Osteoblast (primary cell): ENCODE measurements around the gene UGGT2. TPM values are rescaled to one million over a fixed set of nuclear protein-coding genes. Genes with fewer than 3 reads are reported as not detected.

Experiments
- DNase-seq: peaks from one replicate; pipeline ENCODE4 v3.0.0; 2011; ENCODE audit warnings: low spot score, mixed read lengths; ENCODE audit not compliant: insufficient read length; ENCODE audit errors: missing footprints
- H2AFZ ChIP-seq: 2 replicates; pipeline ENCODE4 v1.6.0; 2011; ENCODE audit warnings: mild to moderate bottlenecking, low read length
- H3K27ac ChIP-seq: 2 replicates; pipeline ENCODE4 v1.5.1; 2011; ENCODE audit warnings: mild to moderate bottlenecking, low read depth, low read length, moderate library complexity
- H3K27me3 ChIP-seq: 2 replicates; pipeline ENCODE4 v1.6.0; 2012; ENCODE audit warnings: mild to moderate bottlenecking, control low read depth, inconsistent platforms, low read length, moderate library complexity; ENCODE audit not compliant: insufficient read depth
- H3K36me3 ChIP-seq: 2 replicates; pipeline ENCODE4 v1.5.1; 2011; ENCODE audit warnings: mild to moderate bottlenecking, low read length, control low read depth, moderate library complexity; ENCODE audit not compliant: insufficient read depth
- H3K4me1 ChIP-seq: 2 replicates; pipeline ENCODE4 v1.5.1; 2011; ENCODE audit warnings: mild to moderate bottlenecking, low read length, control low read depth, moderate library complexity; ENCODE audit not compliant: insufficient read depth
- H3K4me2 ChIP-seq: 2 replicates; pipeline ENCODE4 v1.6.0; 2011; ENCODE audit warnings: mild to moderate bottlenecking, low read length; ENCODE audit not compliant: insufficient read depth
- H3K4me3 ChIP-seq: fragments of 200-600 bp; sonication (generic); 3 replicates; pipeline ENCODE4 v1.5.1; 2012; ENCODE audit warnings: mild to moderate bottlenecking, low read length, inconsistent platforms; ENCODE audit not compliant: insufficient read depth
- H3K79me2 ChIP-seq: 2 replicates; pipeline ENCODE4 v1.6.0; 2012; ENCODE audit warnings: mild to moderate bottlenecking, low read length, control low read depth, inconsistent platforms; ENCODE audit not compliant: insufficient read depth
- H3K9me3 ChIP-seq: 2 replicates; pipeline ENCODE4 v1.5.1; 2011; ENCODE audit warnings: low read depth, low read length, control low read depth
- H4K20me1 ChIP-seq: 2 replicates; pipeline ENCODE4 v1.6.0; 2012; ENCODE audit warnings: mild to moderate bottlenecking, low read length, control low read depth; ENCODE audit not compliant: insufficient read depth
- CTCF ChIP-seq: IDR thresholded peaks from 2 replicates; pipeline ENCODE4 v1.5.1; 2011; ENCODE audit warnings: mild to moderate bottlenecking, low read depth, low read length, moderate library complexity; ENCODE audit errors: extremely low read depth
- small RNA-seq: library from RNA; depleted of rRNA; stranded (forward); fragments of <200 nt; gene quantifications from one replicate; pipeline ENCODE3, GENCODE V24; 2012
- total RNA-seq: library from RNA; depleted of rRNA; stranded (reverse); fragments of >200 nt; gene quantifications from 2 replicates; pipeline ENCODE4 v1.2.3, GENCODE V29; 2012

Gene UGGT2
- total RNA-seq, 1 donor = 78.2 TPM

DNA sequence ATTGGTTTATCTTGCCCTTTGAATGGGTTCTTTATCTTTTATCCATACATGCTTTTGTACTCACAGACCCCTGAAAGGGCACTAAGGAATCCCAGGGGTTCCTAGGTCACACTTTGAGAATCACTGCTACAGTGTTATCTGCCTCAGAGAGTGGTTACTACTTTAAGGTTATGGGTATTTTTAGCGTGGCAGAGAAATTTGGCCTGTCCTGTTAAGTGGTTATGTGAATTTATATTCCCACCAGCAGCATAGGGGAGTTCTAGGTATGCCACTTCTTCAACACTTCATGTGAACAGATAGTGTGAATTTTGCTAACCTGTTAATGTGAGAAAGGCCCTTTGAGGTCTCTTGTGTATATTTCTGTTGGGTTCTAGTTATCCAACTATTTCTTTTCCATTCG lies 300.5 kb downstream of the UGGT2 start:
- H3K27me3 ChIP-seq = no peaks in the 10 kb centered on the region
- no peaks in the 10 kb centered on the region for H3K4me1 ChIP-seq
- H3K79me2 ChIP-seq = peaks cover 18% of the 10 kb centered on the region
- no peak for TF ChIP-seq CTCF
- H3K4me2 ChIP-seq = no peak overlapping the region
- no peak overlapping the region for H2AFZ ChIP-seq
- no peaks in the 10 kb centered on the region for H3K9me3 ChIP-seq
- no peak for DNase-seq
- H3K36me3 ChIP-seq = no peaks in the 10 kb centered on the region
- H4K20me1 ChIP-seq = no peaks in the 10 kb centered on the region
- no peak overlapping the region for H3K4me3 ChIP-seq
- no peak overlapping the region for H3K27ac ChIP-seq

Small RNA genes lying within 50 kb of the gene (small RNA-seq; reads per million reads assigned to genes)
- not detected for gene HMGN1P24

Other genes starting within 250 kb of the UGGT2 start
- under 0.01 TPM in 1 of 2 replicates, not detected in the other for gene HS6ST3, start 36.7 kb upstream of the UGGT2 start, total RNA-seq